ENCODE data around the gene UCK2. TPM values are rescaled to one million over a fixed set of nuclear protein-coding genes. Genes with fewer than 3 reads are reported as not detected.

UCK2 gene
- total RNA-seq, 2 donors from 2014 or later: 34.3 to 47.5 TPM

- H3K4me1 ChIP-seq (ENCODE audit: control insufficient read depth in 1 of 2, low read depth in 2 of 2): peaks cover 5 to 15% of the 10 kb centered on the region in 2 donors
- TF ChIP-seq, protein P1, sequence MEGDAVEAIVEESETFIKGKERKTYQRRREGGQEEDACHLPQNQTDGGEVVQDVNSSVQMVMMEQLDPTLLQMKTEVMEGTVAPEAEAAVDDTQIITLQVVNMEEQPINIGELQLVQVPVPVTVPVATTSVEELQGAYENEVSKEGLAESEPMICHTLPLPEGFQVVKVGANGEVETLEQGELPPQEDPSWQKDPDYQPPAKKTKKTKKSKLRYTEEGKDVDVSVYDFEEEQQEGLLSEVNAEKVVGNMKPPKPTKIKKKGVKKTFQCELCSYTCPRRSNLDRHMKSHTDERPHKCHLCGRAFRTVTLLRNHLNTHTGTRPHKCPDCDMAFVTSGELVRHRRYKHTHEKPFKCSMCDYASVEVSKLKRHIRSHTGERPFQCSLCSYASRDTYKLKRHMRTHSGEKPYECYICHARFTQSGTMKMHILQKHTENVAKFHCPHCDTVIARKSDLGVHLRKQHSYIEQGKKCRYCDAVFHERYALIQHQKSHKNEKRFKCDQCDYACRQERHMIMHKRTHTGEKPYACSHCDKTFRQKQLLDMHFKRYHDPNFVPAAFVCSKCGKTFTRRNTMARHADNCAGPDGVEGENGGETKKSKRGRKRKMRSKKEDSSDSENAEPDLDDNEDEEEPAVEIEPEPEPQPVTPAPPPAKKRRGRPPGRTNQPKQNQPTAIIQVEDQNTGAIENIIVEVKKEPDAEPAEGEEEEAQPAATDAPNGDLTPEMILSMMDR (IDR thresholded peaks at IDR 0.05): no peak
- H3K4me3 ChIP-seq: no peak overlapping the region
- no peaks in the 10 kb centered on the region for H3K27me3 ChIP-seq (replicated peaks; ENCODE audit: insufficient read depth)
- H3K9me3 ChIP-seq: no peaks in the 10 kb centered on the region
- DNase-seq (ENCODE audit: low spot score): no peak
- H3K27ac ChIP-seq: no peak overlapping the region
- no peaks in the 10 kb centered on the region for H3K36me3 ChIP-seq
- ATAC-seq (ENCODE audit: insufficient number of reproducible peaks, low FRiP score, low read depth): no peak
These were observed 18.2 kb downstream of the UCK2 start for GRCh38 chr1:165845569-165845968.

DNA sequence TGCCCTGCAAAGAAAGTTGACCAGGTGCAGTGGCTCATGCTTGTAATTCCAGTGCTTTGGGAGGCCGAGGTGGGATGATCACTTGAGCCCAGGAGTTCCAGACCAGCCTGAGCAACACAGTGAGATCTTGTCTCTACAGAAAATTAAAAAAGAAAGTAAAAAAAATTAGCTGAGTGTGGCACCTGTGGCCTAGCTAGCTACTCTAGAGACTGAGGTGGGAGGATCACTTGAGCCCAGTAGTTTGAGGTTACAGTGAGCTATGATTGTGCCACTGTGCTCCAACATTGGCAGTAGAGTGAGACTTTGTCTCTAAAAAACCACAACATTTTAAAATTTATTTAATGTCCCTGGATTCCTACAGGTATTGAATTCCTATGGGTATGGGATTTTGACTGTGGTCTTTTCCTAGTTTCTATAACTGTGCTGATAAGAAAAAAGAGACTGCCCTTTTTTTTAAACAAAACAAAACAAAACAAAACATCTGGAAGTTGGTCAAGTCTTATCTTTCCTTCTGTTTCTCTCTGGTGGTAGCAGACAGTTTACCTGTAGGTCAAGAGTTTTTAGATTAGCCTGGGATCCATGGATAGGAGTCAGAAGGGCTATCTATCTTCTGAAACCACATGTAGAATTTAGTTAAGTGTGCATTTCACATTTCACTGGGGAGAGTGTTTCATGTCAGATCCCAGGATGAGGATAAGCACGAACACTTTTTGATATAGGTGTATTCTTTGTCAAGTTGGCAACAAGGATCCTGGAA is 18.8 kb downstream of the UCK2 start:
- TF ChIP-seq, protein P1 (IDR thresholded peaks at IDR 0.05): no peak
- no peaks in the 10 kb centered on the region for H3K9me3 ChIP-seq
- no peaks in the 10 kb centered on the region for H3K36me3 ChIP-seq
- ATAC-seq (ENCODE audit: insufficient number of reproducible peaks, low FRiP score, low read depth) (no peak), DNase-seq (ENCODE audit: low spot score) (no peak)
- no peaks in the 10 kb centered on the region for H3K27me3 ChIP-seq (replicated peaks; ENCODE audit: insufficient read depth)
- H3K27ac ChIP-seq: no peak overlapping the region
- no peak overlapping the region for H3K4me3 ChIP-seq
- H3K4me1 ChIP-seq (ENCODE audit: control insufficient read depth in 1 of 2, low read depth in 2 of 2): peaks cover 5 to 15% of the 10 kb centered on the region in 2 donors

- H3K36me3 ChIP-seq: no peaks in the 10 kb centered on the region
- ATAC-seq (ENCODE audit: insufficient number of reproducible peaks, low FRiP score, low read depth): no peak
- H3K4me1 ChIP-seq (ENCODE audit: control insufficient read depth in 1 of 2, low read depth in 2 of 2): peaks cover 4 to 9% of the 10 kb centered on the region in 2 donors
- H3K27me3 ChIP-seq (replicated peaks; ENCODE audit: insufficient read depth): no peaks in the 10 kb centered on the region
- no peak for DNase-seq (ENCODE audit: low spot score)
- TF ChIP-seq, protein P1 (IDR thresholded peaks at IDR 0.05): no peak
- H3K27ac ChIP-seq: no peak overlapping the region
- no peak overlapping the region for H3K4me3 ChIP-seq
- H3K9me3 ChIP-seq: no peaks in the 10 kb centered on the region
These were observed 20.1 kb downstream of the UCK2 start for GRCh38 chr1:165847486-165847885.

- ATAC-seq (ENCODE audit: insufficient number of reproducible peaks, low FRiP score, low read depth) (no peak), DNase-seq (ENCODE audit: low spot score) (no peak)
- H3K4me3 ChIP-seq: no peak overlapping the region
- TF ChIP-seq, protein P1 (IDR thresholded peaks at IDR 0.05): no peak
- no peaks in the 10 kb centered on the region for H3K36me3 ChIP-seq
- no peaks in the 10 kb centered on the region for H3K9me3 ChIP-seq
- H3K4me1 ChIP-seq (ENCODE audit: control insufficient read depth in 1 of 2, low read depth in 2 of 2): peaks cover 7% of the 10 kb centered on the region in 2 donors
- H3K27ac ChIP-seq: no peak overlapping the region
- H3K27me3 ChIP-seq (replicated peaks; ENCODE audit: insufficient read depth): no peaks in the 10 kb centered on the region
These were observed 22.1 kb downstream of the UCK2 start for GRCh38 chr1:165849353-165850133.

GRCh38 chr1:165851034-165851658 is 23.7 kb downstream of the UCK2 start:
- no peaks in the 10 kb centered on the region for H3K27me3 ChIP-seq (replicated peaks; ENCODE audit: insufficient read depth)
- no peak for ATAC-seq (ENCODE audit: insufficient number of reproducible peaks, low FRiP score, low read depth)

More at GRCh38 chr1:165851034-165851658, 23.7 kb downstream of the UCK2 start:
- Histone ChIP-seq H3K27ac (no peak overlapping the region), H3K4me3 (no peak overlapping the region), H3K36me3 (no peaks in the 10 kb centered on the region), H3K4me1 (ENCODE audit: control insufficient read depth in 1 of 2, low read depth in 2 of 2) (peaks cover 7 to 10% of the 10 kb centered on the region in 2 donors), H3K9me3 (no peaks in the 10 kb centered on the region)
- TF ChIP-seq, protein P1 (IDR thresholded peaks at IDR 0.05): no peak
- no peak for DNase-seq (ENCODE audit: low spot score)
